ENCODE measurements around the gene DGKB.

DGKB gene

GRCh38 chr7:14258861-14259260 lies 643.7 kb downstream of the DGKB start:
- no peak for DNase-seq

- no peak for DNase-seq
Measured at GRCh38 chr7:14258441-14258840, 644.1 kb downstream of the DGKB start.

GRCh38 chr7:14252458-14252857 lies 650.1 kb downstream of the DGKB start:
- no peak for DNase-seq

- no peak for DNase-seq
Measured at GRCh38 chr7:14242175-14242574, 660.4 kb downstream of the DGKB start.

- DNase-seq, result no peak
Measured at GRCh38 chr7:14236834-14237233, 665.7 kb downstream of the DGKB start.

GRCh38 chr7:14235056-14235455 lies 667.5 kb downstream of the DGKB start:
- no peak for DNase-seq

- no peak for DNase-seq
Measured at GRCh38 chr7:14233868-14234369, 668.6 kb downstream of the DGKB start.

- DNase-seq, result no peak
Measured at GRCh38 chr7:14233076-14233867, 669.3 kb downstream of the DGKB start.

GRCh38 chr7:14229047-14229446 lies 673.5 kb downstream of the DGKB start:
- DNase-seq, result no peak

- DNase-seq, result no peak
Measured at GRCh38 chr7:14228341-14228740, 674.2 kb downstream of the DGKB start.

- DNase-seq, result no peak
Measured at GRCh38 chr7:14226126-14226525, 676.4 kb downstream of the DGKB start.

- no peak for DNase-seq
Measured at GRCh38 chr7:14219125-14219524, 683.4 kb downstream of the DGKB start.

- DNase-seq, result no peak
Measured at GRCh38 chr7:14218338-14218737, 684.2 kb downstream of the DGKB start.

GRCh38 chr7:14209896-14210484 lies 692.6 kb downstream of the DGKB start:
- DNase-seq, result no peak

GRCh38 chr7:14207711-14208110 lies 694.8 kb downstream of the DGKB start:
- DNase-seq, result no peak

GRCh38 chr7:14207138-14207537 lies 695.4 kb downstream of the DGKB start:
- DNase-seq, result no peak

- DNase-seq, result no peak
Measured at GRCh38 chr7:14206121-14206520, 696.4 kb downstream of the DGKB start.

- DNase-seq, result no peak
Measured at GRCh38 chr7:14201353-14201752, 701.2 kb downstream of the DGKB start.

GRCh38 chr7:14199336-14199735 lies 703.2 kb downstream of the DGKB start:
- no peak for DNase-seq

GRCh38 chr7:14197280-14197679 lies 705.3 kb downstream of the DGKB start:
- no peak for DNase-seq

- no peak for DNase-seq
Measured at GRCh38 chr7:14196555-14196954, 706.0 kb downstream of the DGKB start.

GRCh38 chr7:14195871-14196270 lies 706.7 kb downstream of the DGKB start:
- DNase-seq, result no peak

- DNase-seq, result no peak
Measured at GRCh38 chr7:14195079-14195478, 707.5 kb downstream of the DGKB start.

GRCh38 chr7:14191686-14192098 lies 710.9 kb downstream of the DGKB start:
- no peak for DNase-seq

Data from NCI-H1417 treated with DMSO at 0.1 percent for 48 hours (cell line).